HuH-7.5 (cell line): ENCODE results near the gene HOXA5.

Source experiments
- DNase-seq: peaks from one replicate; pipeline ENCODE4 v3.0.0; 2011; ENCODE audit warnings: low spot score

Gene HOXA5

GRCh38 chr7:27106901-27107240 lies 36.6 kb downstream of the HOXA5 start:
- no peak for DNase-seq

DNA sequence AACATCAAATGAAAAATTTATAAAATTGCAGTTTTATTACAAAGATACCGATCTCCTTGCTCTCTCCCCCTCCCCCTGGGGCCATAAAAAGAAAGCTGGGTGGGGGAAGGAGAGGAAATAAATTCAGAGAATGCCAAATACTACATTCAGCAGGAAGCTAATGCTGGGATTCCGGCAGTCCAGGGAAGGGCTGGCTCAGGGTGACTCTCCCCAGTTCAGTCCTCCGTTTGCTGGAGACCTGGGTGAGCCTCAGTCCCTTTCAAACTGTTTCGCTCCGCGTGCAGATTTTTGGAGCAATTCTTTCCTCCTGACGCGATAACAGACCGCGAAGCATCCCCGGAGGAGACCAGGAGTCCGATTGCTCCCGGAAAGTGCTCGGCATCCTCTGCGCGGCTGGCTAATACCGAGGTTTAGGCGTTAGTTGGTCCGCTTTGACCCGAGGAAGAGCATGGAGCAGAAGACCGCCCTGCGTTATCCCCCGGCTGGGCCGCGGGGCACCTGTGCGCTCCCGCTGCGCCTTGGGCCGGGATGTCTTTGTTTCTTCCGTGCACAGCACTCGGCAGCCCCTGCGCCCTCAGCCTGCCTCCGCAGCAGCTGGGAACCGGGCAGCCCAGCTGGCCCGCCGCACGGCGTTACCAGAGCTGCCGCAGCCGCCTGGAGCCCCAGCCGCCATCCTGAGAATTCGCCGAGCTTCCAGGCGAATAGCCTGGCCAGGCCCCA lies 37.1 kb downstream of the HOXA5 start:
- DNase-seq: no peak

DNA sequence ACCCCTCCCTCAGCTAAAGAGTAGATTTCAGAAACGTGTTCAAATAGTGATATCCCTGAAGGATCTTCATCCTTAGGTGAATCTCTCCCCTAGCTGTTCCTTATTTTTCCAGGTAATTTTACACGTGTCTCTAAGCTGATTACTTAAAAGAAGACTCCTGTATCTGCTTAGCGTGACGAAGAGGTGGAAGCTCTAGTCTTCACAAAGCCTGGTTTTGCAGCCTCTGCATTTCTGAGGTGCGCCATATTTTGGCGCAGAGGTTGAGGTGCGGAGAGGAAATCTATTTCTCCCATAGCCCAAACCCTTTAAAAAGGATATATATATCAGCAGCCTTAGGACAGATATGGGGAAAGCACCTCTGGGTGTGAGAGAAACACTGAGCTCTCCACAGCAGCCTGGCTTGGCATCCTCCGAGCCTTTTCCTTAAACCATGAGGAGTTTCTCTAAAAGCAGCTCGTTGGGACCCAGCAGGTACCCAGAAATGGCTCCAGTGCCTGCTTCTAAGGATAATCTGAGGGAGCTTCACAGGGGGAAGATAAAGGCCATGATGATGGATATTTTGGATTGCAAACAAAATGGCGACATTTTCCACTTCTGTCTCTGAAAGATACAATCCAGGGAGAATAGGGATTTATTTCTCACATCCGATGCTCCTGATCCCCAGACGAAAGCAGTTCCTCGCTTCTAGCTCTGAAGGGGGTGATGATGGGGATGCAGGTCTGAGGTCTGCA lies 38.0 kb downstream of the HOXA5 start:
- DNase-seq: no peak

- DNase-seq: no peak
These were observed 39.0 kb downstream of the HOXA5 start for GRCh38 chr7:27104341-27105058.

- DNase-seq: no peak
These were observed 39.8 kb downstream of the HOXA5 start for GRCh38 chr7:27103489-27104226.

- no peak for DNase-seq
These were observed 40.7 kb downstream of the HOXA5 start, which contains the start of gene HOXA2 for GRCh38 chr7:27102581-27103442. TSS of gene HOXA2 (minus strand) at chr7:27102683. CDS start at chr7:27102500, 183 bp downstream.

- no peak for DNase-seq
These were observed 41.4 kb downstream of the HOXA5 start for GRCh38 chr7:27101957-27102580.

DNA sequence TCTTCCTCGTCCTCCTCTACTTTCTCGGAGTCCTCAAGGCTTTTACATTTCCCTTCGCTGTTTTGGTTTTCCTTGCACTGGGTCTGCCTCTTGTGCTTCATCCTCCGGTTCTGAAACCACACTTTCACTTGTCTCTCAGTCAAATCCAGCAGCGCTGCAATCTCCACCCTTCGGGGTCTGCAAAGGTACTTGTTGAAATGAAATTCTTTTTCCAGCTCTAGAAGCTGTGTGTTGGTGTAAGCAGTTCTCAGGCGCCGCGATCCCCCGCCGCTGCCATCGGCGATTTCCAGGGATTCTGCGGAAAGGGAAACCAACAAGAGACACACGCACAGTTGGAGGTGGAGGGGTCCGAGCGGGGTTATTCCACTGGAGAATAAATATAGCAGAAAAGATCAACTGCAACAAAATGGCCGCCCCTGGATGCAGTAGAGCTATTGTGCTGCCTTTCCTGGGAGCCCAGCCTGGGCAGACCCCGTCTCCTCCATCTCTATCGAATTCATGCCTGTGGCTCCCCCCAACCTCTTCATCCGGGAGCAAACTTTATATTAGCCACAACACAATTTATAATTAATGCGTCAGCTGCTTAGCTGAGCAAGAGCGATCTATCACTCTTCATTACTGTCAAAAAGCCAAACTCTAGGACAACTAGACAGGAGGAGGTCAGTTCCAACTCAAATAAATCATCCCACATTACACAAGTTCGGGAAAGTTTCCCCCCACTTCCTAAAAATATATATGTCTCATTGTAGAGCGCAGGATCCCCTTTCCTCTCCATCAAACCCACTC lies 42.1 kb downstream of the HOXA5 start:
- no peak for DNase-seq

DNA sequence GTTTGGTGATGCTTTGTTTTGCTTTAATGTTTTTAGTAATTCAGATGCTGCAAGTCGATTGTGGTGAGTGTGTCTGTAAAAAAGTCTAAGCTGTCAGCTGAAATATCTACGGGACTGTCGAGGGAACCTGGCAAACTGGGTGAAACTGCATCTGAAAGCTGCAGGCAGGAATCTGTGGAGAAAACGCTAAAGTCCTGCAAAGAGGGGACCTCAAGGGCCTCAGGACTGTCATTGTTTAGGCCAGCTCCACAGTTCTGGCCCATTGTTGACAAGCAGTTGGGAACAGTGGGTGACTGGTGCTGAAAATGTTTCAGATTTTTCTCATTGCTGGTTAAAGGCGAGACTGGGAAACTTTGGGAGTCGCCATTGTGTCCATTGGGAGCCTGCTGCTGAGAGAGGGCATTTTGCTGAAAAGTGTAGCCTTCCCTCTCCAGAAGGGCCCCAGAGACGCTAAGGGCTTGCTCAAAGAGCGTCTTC lies 42.7 kb downstream of the HOXA5 start:
- DNase-seq: no peak

- no peak for DNase-seq
These were observed 43.8 kb downstream of the HOXA5 start for GRCh38 chr7:27099453-27100370.

- DNase-seq: no peak
These were observed 44.7 kb downstream of the HOXA5 start for GRCh38 chr7:27098578-27099451.

- DNase-seq: no peak
These were observed 45.5 kb downstream of the HOXA5 start for GRCh38 chr7:27097686-27098577.

DNA sequence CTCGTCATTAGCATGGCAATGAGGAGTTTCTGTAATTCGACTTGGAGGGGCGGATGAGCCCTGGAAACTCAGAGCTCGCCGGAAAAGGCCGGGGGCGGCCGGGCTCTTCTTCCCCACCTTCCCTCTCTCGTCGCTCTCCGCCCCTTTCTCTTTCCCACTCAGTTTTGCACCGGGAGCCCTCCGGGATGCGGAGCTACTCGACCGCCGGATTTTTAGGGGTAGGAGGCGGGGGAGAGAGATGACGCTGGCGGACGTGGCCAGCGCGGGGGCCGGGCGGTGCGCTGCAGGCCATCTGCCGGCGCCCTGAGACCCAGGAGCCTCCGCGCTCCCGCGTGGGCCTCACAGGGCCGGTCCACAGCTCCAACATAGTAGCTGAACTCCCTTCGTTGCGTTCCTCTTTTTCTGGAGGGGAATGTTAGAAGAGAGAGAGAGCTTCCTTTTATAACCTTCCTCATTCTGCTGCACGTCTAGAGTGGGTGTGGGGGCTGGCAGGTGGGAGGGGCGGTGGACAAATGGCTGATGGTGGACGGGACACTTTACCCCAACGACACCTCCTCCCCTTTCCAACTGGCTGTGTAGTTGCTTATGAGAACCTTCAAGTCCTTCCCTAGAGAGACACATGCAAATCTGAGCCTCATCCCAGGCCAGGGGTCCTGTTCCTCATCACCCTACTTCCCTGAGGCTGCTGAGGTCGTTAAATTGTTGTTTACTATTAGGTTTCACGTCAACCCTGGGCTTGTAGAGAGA lies 46.5 kb downstream of the HOXA5 start:
- no peak for DNase-seq

DNA sequence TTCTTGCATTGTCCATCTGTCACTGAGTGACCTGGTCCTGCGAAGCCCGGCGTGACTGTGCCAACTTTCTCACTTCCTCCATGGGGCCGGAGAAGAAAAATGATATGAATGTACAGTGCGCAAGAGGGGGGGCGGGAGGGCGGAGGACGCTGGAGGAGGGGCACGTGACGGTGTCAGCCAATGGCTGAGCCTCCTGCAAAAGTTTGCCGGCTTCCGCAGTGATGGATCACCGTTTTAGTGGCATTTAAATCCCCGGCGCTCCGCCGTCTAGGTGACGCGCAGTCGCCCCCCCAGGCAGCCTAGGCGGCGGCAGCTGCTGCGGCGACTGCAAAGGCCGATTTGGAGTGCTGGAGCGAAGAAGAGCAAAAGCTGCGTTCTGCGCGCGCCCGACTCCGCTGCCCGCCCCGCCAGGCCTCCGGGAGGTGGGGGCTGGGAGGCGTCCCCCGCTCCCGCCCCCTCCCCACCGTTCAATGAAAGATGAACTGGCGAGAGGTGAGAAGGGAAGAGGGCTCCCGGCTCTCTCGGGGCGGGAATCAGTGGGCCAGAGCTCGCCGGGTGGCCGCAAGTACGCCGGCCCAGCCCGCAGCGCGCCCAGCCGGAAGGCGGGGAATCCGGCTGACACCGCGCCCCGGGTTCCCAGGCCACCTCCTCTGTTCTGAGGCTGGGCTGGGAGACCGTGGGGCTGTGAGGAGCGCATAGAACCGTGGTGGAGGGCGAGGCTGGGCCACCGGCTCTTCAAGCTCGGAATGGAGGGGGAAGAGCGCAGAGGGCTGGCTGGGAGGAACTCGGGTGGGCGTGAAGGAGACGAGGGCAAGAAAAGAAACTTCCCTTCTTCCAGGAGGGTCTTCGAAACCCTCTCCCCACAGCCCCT lies 47.3 kb downstream of the HOXA5 start, which contains the start of gene HOXA1:
Gene HOXA1, minus strand, starts transcription at position 104 of the 871 bp plus-strand sequence. Its CDS starts 88 bp downstream, at position 16.
- peak; percentile 95 for DNase-seq
